Measurements from ENCODE around the gene ATXN10.

ATXN10 gene

DNA sequence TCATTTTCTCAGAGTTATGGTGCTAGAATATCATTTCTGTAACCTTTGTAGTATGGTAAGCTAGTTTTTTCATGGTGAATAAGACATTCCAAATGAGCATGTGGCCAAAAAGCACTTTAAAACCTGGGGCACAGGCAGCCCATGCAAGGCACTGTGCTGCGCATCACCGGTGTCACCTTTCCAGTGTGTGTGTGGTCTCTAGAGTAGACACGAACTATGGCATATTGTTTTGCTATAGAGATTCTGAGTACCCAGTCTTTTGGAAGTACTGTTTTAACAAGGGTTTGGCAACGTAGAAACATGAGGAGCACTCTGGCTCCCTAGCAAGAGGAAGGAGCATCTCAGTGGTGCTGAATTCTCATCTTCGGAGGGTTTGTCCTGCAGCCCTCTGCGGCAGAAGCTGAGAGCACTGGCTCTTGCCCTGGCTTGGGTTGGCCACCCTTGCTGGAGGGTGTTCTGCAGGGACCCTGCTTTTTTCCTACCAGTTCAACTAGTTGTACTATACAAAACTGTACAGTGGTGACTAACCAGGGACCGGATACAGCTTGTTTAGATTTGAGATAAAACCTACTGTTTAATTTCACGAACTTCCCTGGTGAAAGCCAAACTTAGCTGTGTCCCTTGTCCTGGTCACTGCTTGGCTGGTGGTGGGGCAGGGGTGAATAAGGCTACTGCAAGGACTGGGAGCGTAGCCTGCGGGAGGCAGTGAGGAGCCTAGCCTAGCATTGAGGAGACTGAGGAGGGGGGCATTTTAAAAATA lies 135.7 kb downstream of the ATXN10 start:
- in situ Hi-C loops (cut with HindIII; ENCODE audit: low sequenced_read_pairs): no loop called here

DNA sequence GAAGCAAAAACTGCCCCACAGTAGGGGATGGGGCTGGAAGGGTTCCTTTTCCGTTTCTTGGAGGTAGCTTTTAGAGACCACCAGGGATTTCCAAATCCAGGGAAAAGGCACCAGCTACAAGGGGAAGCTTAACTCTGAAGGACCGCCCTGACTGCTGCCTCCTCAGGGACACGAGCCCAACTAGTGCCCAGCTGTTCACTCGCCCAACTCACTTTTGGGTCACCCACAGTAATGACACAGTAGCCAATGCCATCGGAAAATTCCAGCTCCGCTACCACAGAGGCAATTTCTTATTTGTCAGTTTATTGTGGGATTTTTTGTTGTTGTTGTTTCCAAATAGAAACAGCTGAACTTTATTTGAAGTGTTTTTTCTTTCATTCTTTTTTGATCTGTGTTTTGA lies 141.3 kb downstream of the ATXN10 start:
- in situ Hi-C loops (cut with HindIII; ENCODE audit: low sequenced_read_pairs): no loop called here

DNA sequence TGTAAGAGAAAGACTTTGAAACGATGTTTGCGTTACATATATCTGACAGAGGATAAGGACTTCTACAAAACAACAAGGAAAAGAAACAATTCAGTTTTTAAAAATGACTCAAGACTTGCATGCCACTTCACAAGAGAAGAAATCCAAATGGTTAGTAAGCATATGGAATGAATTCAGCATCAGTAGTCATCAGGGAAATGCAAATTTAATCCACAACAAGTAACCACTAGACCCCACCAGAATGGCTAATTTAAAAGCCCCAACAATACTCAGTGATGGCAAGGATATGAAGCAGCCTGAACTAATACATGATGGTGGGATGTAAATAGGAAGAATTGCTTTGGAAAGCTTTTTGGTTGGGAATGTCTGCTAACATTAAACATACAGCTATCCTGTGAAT lies 142.6 kb downstream of the ATXN10 start:
- in situ Hi-C loops (cut with HindIII; ENCODE audit: low sequenced_read_pairs): no loop called here

DNA sequence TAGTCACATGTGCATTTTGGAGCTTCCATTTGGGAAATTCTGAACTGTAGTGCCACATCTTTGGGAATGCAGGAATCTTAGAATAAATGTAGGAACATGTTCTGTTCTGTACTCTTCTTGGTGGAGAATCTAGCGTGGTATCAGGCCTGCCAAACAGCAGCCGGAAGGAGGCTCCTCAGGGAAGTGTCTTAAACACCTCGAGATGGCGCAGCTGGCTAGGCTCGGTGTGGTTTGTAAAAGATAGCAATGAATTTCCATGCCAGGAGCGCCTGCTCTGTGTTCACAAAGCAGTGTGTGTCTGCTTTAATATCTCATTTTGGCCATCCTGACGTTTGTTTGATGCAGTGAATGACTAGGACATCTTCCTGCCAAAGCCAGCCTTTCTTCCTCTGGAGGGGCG lies 145.1 kb downstream of the ATXN10 start:
- in situ Hi-C loops (cut with HindIII; ENCODE audit: low sequenced_read_pairs): no loop called here

DNA sequence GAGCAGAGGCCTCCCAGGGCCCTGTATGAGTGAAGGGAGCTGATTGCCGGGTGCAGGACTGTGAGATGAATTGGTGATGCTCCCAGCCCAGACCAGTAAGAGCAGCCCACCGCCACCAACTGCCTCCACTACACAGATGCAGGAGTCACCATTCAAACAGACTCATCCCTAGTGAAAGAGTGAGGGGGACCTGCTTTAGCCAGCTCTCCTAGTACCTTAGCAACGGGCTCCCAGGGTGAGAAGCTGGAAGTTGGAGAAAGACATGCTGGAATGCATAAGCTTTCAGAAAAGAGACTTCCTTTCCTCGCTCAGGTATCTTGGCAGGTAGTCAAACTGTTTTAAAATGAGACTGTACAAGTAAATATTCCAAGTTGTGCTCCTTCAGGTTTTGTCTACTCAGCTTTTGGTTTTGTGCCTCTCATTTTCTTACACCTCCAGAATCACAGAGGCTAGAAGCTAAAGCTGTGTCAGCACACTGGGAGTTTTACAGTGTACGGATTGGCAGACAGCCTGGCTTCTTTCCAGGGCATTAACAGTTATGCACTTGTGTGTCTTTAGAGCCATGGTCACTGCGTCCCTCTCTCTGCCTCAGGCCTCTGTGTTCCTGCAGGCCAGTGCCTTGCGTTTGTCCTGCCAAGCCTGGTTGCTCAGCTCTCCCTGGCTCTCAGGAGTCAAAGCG lies 146.2 kb downstream of the ATXN10 start:
- in situ Hi-C loops (cut with HindIII; ENCODE audit: low sequenced_read_pairs): no loop called here

DNA sequence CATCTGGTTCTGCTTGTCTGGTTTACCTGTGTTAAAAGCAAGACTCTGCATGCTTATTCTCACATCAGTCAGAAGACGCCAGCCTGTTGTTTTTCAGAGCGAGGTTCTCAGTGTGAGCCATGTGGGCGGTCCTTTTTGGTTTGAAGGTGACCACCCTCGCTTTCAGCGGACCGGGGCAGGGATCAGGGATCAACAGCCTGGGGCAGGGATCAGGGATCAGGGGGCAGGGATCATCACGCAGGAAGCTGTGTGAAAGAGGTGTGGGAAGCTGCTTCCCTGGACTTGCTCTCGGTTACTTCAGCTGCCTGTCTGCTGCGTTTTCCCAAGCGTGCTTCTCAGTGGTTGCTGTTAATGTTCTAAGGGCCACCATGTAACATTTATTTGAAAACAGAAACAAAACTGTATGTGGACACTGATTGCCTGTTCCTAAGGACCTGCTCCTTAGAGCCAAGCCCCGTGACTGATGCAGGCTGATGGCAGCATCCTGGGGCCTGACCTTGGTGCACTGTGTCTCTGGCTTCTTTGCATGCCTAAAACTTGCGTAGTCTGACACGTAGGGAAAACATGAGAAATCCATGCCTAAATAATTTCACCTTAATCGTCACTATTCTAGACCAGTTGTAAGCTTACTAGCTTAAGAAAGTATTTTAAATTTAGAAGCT lies 146.9 kb downstream of the ATXN10 start:
- in situ Hi-C loops (cut with HindIII; ENCODE audit: low sequenced_read_pairs): no loop called here

DNA sequence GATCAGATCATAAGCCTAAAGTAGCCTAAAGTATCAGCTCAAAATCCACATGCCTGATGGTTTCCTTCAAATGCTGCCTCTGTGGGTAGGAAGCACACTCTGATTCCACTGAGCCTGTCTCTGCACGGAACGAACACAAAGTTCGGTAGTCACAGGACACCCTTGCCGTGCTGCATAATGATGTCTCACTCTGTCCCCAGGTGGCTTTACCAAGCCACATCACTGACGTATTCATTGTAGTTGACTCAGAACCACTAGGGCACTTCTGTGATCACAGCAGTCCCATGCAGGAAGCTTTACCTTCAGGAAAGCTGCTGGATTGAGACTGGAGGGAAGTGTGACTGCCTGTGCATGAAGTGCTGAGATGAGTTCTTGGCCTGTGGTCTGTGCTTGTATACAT lies 147.7 kb downstream of the ATXN10 start:
- in situ Hi-C loops (cut with HindIII; ENCODE audit: low sequenced_read_pairs): no loop called here

DNA sequence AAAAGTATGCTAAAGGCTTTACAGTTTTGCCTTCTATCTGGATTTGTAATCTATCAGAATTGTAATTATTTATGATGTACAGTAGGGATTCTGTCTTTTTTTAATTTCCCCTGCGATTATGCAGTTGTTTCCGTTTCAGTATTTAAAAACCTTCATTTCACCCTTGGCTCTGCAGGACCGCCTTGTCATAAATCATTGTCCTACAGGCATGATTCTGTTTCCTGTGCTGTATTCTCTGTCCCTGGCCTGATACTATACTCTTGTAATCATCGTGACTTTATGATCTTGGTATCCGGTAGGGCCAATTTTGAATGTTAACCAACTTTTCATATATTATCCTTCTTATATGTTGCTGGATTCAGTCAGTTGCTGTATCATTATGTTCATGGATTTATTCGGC lies 151.7 kb downstream of the ATXN10 start:
- in situ Hi-C loops (cut with HindIII; ENCODE audit: low sequenced_read_pairs): no loop called here

DNA sequence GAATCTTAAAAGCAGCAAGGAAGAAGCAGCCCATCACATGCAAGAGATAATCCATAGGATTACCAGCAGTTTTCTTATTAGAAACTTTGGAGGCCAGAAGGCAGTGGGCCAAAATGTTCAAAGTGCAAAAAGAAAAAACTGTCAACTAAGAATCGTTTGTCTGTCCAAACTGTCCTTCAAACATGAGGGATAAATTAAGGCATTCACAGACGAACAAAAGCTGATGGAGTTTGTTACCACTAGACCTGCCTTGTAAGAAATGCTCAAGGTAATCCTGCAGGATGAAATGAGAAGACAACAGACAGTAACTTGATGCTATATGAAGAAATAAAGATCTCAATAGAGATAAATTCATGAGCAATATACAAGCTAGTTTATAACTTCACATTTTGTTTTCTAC lies 154.9 kb downstream of the ATXN10 start:
- in situ Hi-C loops (cut with HindIII; ENCODE audit: low sequenced_read_pairs): no loop called here

DNA sequence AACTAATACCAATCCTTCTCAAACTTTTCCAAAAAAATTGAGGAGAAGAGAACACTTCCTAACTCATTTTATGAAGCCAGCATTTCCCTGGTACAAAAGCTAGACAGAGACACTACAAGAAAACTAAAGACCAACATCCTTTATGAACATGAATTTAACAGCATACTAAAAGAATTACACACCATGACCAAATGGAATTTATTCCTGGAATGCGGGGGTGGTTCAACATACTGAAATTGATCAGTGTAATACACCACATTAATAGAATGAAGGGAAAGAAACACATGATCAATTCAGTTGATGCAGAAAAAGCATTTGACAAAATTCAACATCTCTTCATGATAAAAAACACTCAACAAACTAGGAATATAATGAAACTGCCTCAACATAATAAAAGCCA lies 157.2 kb downstream of the ATXN10 start:
- in situ Hi-C loops (cut with HindIII; ENCODE audit: low sequenced_read_pairs): no loop called here

DNA sequence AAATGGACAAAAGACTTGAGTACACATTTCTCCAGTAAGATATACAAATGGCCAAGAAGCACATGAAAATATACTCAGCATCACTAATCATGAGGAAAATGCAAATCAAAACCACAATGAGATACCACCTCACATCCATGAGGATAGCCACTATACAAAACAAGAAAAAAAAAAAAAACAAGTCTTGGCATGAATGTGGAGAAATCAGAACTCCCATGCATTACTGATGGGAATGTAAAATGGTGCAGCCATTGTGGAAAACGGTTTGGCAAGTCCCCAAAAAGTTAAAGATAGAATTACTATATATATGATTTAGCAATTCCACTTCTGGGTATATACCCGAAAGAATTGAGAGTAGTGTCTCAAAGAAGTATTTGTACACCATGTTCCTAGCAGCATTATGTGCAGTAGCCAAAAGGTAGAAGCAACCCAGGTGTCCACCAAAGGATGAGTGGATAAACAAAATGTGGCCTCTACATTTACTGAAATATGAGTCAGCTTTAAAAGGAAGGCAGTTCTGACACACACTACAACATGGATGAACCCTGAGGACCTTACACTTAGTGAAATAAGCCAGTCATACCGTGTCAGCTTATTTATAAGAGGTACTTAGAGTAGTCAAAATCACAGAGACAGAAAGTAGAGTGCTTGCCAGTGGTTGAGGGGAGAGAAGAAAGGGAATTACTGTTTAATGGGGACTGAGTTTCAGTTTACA lies 159.1 kb downstream of the ATXN10 start:
- in situ Hi-C loops (cut with HindIII; ENCODE audit: low sequenced_read_pairs): no loop called here

DNA sequence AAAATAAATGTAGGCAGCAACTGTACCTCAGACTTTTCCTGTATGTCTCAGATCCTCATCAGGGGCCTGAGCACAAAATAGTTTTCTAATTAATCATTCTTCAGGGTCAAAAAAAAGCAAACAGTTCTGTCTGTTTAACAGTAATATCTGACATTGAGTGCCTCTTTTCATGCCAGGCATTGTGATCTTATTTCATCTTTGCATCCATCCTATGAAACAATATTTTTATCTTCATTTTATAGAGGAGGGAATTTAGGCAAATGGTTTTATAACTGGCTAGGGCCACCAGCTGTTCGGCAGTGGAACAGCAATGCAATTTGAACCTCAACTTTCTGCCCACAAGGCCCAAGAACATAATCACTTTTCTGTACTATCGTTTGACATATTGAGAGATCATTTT lies 159.8 kb downstream of the ATXN10 start:
- in situ Hi-C loops (cut with HindIII; ENCODE audit: low sequenced_read_pairs): no loop called here

DNA sequence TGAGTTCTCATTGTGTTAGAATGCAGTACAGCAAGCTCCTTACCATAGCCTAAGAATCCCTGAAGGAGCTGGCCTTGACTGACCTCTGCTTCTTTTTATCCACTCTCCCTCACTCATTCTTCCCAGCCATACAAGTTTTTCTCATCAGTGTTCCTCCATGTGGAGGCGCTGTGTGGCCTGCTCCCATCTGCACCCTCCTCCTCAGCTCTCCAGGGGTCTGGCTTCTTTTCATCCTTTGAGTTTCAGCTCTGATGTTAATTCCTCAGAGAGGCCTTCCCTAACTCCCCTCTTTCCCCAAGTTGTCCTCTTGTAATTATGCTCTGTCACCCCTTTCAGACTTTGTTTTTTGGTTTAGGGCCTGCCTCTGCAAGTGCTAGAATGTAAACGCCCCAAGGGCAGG lies 160.5 kb downstream of the ATXN10 start:
- in situ Hi-C loops (cut with HindIII; ENCODE audit: low sequenced_read_pairs): no loop called here

DNA sequence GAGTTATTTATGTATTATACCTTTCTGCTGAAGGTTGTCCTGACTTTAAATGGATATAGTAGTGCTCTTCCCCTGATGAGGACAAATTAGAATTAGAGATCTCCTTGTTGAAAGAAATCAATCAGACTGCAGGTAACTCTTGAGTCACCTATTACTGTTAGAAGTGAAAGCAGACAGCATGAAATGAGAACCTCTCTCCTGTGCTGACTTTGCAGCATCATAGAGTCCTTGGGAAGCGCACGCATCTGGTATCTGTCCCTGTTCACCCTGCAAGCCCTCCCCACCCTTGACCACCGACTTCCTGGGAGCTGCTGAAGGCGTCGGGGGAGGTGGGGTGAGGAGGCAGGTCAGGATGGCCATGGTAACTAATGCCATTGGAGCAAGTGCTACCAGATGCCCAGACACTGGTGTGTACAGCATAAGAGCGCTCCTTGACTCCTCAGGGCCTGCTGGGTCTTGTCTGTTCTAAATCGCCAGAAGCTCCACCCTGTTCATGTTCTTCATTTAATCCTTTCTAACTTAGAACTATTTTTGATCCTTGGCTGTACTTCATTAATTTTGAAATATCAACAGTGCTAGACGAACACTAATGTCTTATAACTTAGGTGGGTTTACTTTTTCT lies 161.4 kb downstream of the ATXN10 start:
- in situ Hi-C loops (cut with HindIII; ENCODE audit: low sequenced_read_pairs): no loop called here

DNA sequence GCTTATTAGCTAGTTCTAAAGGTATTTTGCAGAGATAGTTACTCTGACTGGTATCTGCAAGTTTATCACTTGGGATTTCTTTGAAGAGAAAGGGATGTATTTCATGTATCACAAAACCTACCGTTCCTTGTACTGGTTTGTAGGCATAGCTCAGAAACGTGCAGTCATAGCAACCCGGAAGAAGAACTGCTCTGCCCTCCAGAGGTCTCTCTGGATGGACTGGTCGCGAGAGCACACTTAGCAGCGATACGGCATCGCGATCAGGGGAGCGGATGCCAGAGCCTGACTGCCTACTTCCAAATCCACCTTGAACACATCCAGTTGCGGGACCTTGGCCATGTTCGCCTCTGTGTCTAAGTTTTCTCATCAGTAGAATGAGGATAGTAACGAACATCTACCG lies 162.0 kb downstream of the ATXN10 start:
- in situ Hi-C loops (cut with HindIII; ENCODE audit: low sequenced_read_pairs): no loop called here

DNA sequence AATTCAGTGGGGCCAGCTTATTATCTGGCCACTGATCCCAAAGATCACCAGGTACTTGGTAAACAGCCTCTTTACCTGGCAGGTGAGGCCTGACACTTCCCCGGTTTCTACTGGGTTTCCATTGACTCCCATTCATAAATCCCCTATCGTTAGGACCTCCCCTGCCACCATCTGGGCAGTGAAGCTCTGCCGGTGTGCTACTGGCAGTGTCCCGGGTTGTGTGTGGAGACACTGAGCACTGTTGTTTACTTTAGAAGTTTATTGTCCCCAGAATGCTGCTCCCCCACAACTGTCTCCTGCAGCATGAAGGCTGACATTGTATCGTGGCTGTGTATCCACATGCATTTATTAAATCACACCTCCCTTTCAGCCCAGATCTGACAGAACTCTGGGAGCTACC lies 162.6 kb downstream of the ATXN10 start:
- in situ Hi-C loops (cut with HindIII; ENCODE audit: low sequenced_read_pairs): no loop called here

DNA sequence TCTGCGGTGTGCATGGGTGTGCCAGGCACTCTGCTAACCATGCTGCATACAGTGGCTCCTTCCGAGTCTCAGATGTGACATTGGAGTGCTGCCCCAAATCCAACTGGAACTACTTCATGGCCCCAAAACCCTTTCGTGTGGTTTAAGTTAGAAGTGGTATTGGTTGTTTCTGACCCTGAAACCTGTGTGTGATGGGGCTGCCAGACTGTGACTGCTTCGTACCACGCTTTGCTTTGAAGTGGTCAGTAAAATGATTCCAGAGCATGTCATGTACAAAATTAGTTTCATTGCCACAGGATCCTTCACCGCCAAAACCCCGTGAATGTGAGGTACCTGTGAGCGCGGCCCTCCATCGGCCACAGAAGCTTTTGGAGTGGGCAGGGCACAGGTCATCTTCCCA lies 163.2 kb downstream of the ATXN10 start:
- in situ Hi-C loops (cut with HindIII; ENCODE audit: low sequenced_read_pairs): no loop called here

DNA sequence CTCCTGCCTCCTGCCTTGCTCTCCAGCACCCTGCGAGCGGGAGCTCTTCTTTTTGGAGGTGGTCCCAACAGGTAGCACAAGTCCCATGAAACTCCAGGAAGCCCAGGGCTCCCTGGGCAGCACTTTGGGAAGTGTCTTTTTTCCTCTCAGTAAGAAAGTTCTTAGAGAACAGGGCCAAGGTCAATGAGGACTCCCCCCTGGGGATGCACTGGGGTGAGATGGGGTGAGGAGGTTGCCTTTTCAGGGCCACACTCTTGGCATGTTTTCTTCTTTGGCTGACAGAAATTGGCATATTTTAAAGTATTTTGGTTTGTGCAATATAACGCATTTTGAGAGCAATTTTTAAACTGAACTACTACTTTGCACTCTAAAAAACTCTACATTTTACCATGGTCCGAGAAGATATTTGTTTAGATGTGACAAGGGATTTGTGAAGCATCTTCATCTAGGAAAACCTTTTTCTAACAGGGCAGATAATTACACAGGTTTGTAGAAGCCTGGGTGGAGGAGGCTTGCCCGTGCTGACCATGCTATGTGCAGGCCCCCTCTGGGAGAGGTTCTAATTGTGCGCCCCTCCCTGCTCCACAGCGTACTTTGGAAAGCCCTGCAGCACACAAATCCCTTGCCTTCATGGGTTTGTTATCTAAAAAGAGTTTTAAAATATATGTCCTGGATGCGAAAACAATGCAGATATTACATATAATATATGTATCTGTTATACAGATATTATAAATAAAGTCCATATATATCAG lies 165.0 kb downstream of the ATXN10 start:
- in situ Hi-C loops (cut with HindIII; ENCODE audit: low sequenced_read_pairs): no loop called here

DNA sequence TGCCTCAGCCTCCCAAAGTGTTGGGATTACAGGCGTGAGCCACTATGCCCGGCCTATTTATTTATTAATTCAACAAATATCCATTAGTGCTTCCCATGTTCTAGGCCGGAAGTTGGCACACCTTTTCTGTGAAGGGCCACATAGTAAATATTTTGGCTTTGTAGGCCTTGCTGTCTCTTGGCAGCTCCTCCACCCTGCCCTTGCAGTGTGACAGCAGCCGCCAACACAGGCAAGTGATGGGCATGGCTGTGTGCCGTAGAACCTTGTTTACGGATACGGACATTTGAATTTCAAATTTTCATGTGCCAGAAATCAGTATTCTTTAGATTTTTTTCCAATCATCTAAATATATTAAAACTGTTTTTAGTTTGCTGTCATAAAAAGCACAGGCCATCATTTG lies 165.9 kb downstream of the ATXN10 start:
- in situ Hi-C loops (cut with HindIII; ENCODE audit: low sequenced_read_pairs): no loop called here

DNA sequence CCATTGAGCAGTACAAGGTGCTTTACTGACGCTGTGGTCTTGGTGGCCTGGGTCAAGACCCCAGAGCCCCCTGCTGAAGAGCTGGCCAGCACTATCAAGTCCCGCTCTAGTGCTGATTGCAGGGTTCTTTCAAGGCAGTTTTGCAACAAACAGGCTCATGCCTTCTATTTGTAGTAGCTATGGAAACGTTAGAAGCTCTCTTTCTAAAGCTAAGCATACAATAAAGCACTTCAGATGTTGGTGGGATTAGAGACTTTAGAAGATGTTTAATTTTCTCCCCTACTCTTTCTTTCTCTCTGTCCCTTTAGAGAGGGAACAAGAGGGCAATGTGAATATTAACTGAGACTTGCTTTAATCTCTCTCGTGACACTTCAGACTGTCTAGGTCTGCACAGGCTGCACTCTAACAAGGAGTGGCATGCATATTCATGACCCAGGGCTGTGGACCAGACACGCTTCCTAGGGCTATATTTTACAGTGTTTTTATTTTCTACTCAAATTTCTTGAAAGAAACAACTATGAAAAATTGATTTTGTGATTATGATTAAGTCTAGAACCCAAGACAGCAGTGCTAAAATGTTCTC lies 166.8 kb downstream of the ATXN10 start:
- in situ Hi-C loops (cut with HindIII; ENCODE audit: low sequenced_read_pairs): no loop called here
